Natural killer cell (primary cell): ENCODE measurements around the gene ITGB5. TPM values are rescaled to one million over a fixed set of nuclear protein-coding genes. Genes with fewer than 3 reads are reported as not detected.

ENCODE experiments used
- ATAC-seq, 3 donors: fragments of 150-1000 bp in 2 of 3; fragments of 200-7000 bp in 1 of 3; cut with Tn5 transposase; 1 replicate in 1 of 3; 2 replicates in 2 of 3; pipeline ENCODE4 v1.10.0; 2021; ENCODE audit warnings: mild to moderate bottlenecking in 2 of 3, moderate library complexity in 2 of 3
- DNase-seq, 2 donors: peaks; one replicate each; pipeline versions ENCODE4 v3.0.0 to v3.0.0-alpha.2; 2013 to 2021; ENCODE audit warnings: mixed read lengths in 1 of 2
- H3K27ac ChIP-seq: one replicate; pipeline ENCODE4 v1.5.1; 2013; ENCODE audit warnings: mild to moderate bottlenecking, low read length
- H3K27me3 ChIP-seq: one replicate; pipeline ENCODE4 v1.6.1; 2013; ENCODE audit warnings: low read length; ENCODE audit not compliant: control insufficient read depth, insufficient read depth
- H3K36me3 ChIP-seq: one replicate; pipeline ENCODE4 v1.6.1; 2013; ENCODE audit warnings: low read length; ENCODE audit not compliant: control insufficient read depth, insufficient read depth
- H3K4me1 ChIP-seq: one replicate; pipeline ENCODE4 v1.6.1; 2013; ENCODE audit warnings: low read length; ENCODE audit not compliant: control insufficient read depth, insufficient read depth
- H3K4me3 ChIP-seq: one replicate; pipeline ENCODE4 v1.5.1; 2013; ENCODE audit warnings: low read length
- H3K9me3 ChIP-seq: one replicate; pipeline ENCODE4 v1.6.1; 2013; ENCODE audit warnings: low read length; ENCODE audit not compliant: control insufficient read depth, insufficient read depth
- H3K27ac Mint-ChIP-seq, 2 donors: one replicate each; pipeline ENCODE4 v1.8.0; 2022; ENCODE audit warnings: mild to moderate bottlenecking in 2 of 2, mixed read lengths in 2 of 2, moderate library complexity in 1 of 2
- H3K27me3 Mint-ChIP-seq, 2 donors: one replicate each; pipeline ENCODE4 v1.8.0; 2022; ENCODE audit warnings: low read depth in 2 of 2, mixed read lengths in 2 of 2
- H3K36me3 Mint-ChIP-seq: one replicate; pipeline ENCODE4 v1.8.0; 2022; ENCODE audit warnings: mixed read lengths
- H3K4me1 Mint-ChIP-seq, 2 donors: one replicate each; pipeline ENCODE4 v1.8.0; 2022; ENCODE audit warnings: mixed read lengths in 2 of 2
- H3K4me3 Mint-ChIP-seq: one replicate; pipeline ENCODE4 v1.8.0; 2022; ENCODE audit warnings: mild to moderate bottlenecking, moderate library complexity, mixed read lengths
- H3K9me3 Mint-ChIP-seq, 2 donors: one replicate each; pipeline ENCODE4 v1.8.0; 2022; ENCODE audit warnings: mixed read lengths in 2 of 2
- CTCF ChIP-seq: fragments of 200-600 bp; IDR thresholded peaks from one replicate; pipeline ENCODE4 v1.8.0; 2022; ENCODE audit warnings: antibody characterized with exemption
- WGBS: methylation state at CpG from one replicate; pipeline ENCODE4 v1.1.7; 2013; ENCODE audit warnings: missing lambda C conversion rate; ENCODE audit not compliant: insufficient coverage; 5-methylcytosine and 5-hydroxymethylcytosine counted together
- intact Hi-C: fragments of 100-400 bp; cut with micrococcal nuclease; formaldehyde crosslinking; loops from one replicate; pipeline ENCODE4 v1.14.2; 2022
- total RNA-seq, 4 donors: library from RNA; stranded (reverse); fragments of 120-200 nt in 1 of 4; gene quantifications; one replicate each; pipeline versions ENCODE4 v1.2.3 to v1.2.4, GENCODE V29; 2013 to 2022

ITGB5 gene
- total RNA-seq, 3 donors from 2014 or later (not counting 1 experiment from before 2014, with no cell fraction given), result 1.0 to 8.4 (median 5.4) TPM

GRCh38 chr3:124919756-124920155 lies 32.6 kb upstream of the ITGB5 start:
- peaks cover 6 to 24% of the 10 kb centered on the region in 2 donors for H3K27me3 Mint-ChIP-seq
- DNase-seq (no peak), ATAC-seq (no peak)
- no peaks in the 10 kb centered on the region for H3K9me3 ChIP-seq
- no peak overlapping the region for H3K4me3 ChIP-seq
- no peaks in the 10 kb centered on the region for H3K4me1 Mint-ChIP-seq
- H3K27me3 ChIP-seq, result no peaks in the 10 kb centered on the region
- TF ChIP-seq CTCF, result no peak
- H3K27ac ChIP-seq, result no peak overlapping the region
- no peaks in the 10 kb centered on the region for H3K4me1 ChIP-seq
- H3K36me3 Mint-ChIP-seq, result no peaks in the 10 kb centered on the region
- intact Hi-C loops, result loop anchor here (10.0 kb wide), 1 partner anchor 225 kb away; no protein-coding TSS in a partner anchor
- H3K4me3 Mint-ChIP-seq, result no peak overlapping the region
- H3K36me3 ChIP-seq, result no peaks in the 10 kb centered on the region
- 94% methylated on average over 2 of the region's 2 CpGs for WGBS
- no peaks in the 10 kb centered on the region for H3K9me3 Mint-ChIP-seq
- no peak overlapping the region for H3K27ac Mint-ChIP-seq

DNA sequence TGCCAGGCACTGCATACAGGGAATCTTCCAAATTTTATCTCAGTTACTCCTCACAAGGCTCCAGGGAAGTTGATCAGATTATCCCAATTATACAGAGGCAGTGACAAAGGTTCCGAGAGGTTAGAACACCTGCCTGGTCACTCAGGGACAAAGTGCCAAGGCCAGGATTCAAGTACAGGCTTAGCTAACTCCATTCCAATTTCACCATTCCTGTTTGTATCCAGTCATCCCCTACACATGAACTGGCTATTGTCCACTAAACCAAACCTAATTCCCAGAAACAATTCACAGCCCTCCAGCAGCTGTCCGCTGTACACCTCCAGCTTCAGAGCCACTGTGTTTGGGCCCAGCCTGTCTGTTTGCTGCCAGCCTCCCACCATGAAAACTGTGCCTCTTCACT lies 31.4 kb upstream of the ITGB5 start:
- ATAC-seq, result no peak
- Histone ChIP-seq H3K27me3 (no peaks in the 10 kb centered on the region), H3K9me3 (no peaks in the 10 kb centered on the region), H3K4me1 (no peaks in the 10 kb centered on the region), H3K4me3 (no peak overlapping the region), H3K27ac (no peak overlapping the region), H3K36me3 (no peaks in the 10 kb centered on the region)
- intact Hi-C loops, result no loop called here
- WGBS, result 93% methylated on average over 2 of the region's 2 CpGs
- DNase-seq, result no peak
- Mint-ChIP-seq H3K9me3 (no peaks in the 10 kb centered on the region), H3K27me3 (peaks cover 2 to 16% of the 10 kb centered on the region in 2 donors), H3K36me3 (no peaks in the 10 kb centered on the region), H3K4me3 (no peak overlapping the region), H3K4me1 (no peaks in the 10 kb centered on the region), H3K27ac (no peak overlapping the region)
- no peak for TF ChIP-seq CTCF

DNA sequence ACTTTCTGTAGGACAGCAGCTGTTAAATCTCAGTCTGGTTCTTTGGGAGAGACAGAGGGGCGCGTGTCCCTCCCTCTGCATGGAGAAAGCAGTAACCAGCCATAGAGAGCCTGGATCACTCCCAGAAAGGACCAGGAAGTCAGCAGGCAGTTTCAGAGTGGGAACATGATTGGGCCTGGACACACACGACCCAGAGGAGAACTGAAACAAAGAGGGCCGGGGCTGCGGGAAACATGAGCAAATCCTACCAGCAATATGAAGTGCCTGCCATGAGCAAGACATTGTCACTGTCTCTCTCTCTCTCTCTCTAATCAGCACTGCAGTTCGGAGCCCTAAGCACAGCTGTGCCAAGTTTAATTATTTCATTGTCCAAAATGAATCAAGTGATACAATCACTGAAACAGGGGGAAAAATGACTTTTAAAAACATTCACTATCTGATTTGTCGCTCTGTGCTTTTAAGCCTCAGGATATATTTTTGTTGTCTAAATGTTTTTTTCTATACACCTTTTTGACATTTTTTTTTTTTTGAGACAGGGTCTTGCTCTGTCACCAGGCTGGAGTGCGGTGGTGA lies 29.8 kb upstream of the ITGB5 start:
- H3K9me3 ChIP-seq, result no peaks in the 10 kb centered on the region
- Mint-ChIP-seq H3K9me3 (no peaks in the 10 kb centered on the region), H3K4me3 (no peak overlapping the region), H3K27me3 (peaks cover 2 to 17% of the 10 kb centered on the region in 2 donors), H3K4me1 (no peaks in the 10 kb centered on the region), H3K27ac (no peak overlapping the region), H3K36me3 (no peaks in the 10 kb centered on the region)
- no peak for ATAC-seq
- no peak for TF ChIP-seq CTCF
- no peak overlapping the region for H3K27ac ChIP-seq
- 87% methylated on average over 7 of the region's 8 CpGs for WGBS
- intact Hi-C loops, result no loop called here
- no peak for DNase-seq
- no peaks in the 10 kb centered on the region for H3K4me1 ChIP-seq
- H3K36me3 ChIP-seq, result no peaks in the 10 kb centered on the region
- H3K27me3 ChIP-seq, result no peaks in the 10 kb centered on the region
- no peak overlapping the region for H3K4me3 ChIP-seq

GRCh38 chr3:124915254-124915653 lies 28.1 kb upstream of the ITGB5 start:
- no peak for TF ChIP-seq CTCF
- H3K27me3 ChIP-seq, result no peaks in the 10 kb centered on the region
- H3K4me1 ChIP-seq, result no peaks in the 10 kb centered on the region
- no peaks in the 10 kb centered on the region for H3K36me3 ChIP-seq
- H3K27ac ChIP-seq, result no peak overlapping the region
- H3K9me3 ChIP-seq, result no peaks in the 10 kb centered on the region
- 89% methylated on average over 3 of the region's 3 CpGs for whole genome bisulfite sequencing
- DNase-seq (no peak), ATAC-seq (no peak)
- Mint-ChIP-seq H3K36me3 (no peaks in the 10 kb centered on the region), H3K4me3 (no peak overlapping the region), H3K27me3 (peaks cover 2 to 21% of the 10 kb centered on the region in 2 donors), H3K4me1 (no peaks in the 10 kb centered on the region), H3K27ac (no peak overlapping the region), H3K9me3 (no peaks in the 10 kb centered on the region)
- H3K4me3 ChIP-seq, result no peak overlapping the region
- intact Hi-C loops, result no loop called here
